Panc1 (cell line): ENCODE data around the gene SKAP1. TPM values are rescaled to one million over a fixed set of nuclear protein-coding genes. Genes with fewer than 3 reads are reported as not detected.

ENCODE experiments used
- ATAC-seq: fragments of 200-7000 bp; cut with Tn5 transposase; 2 replicates; pipeline ENCODE4 v1.9.1; 2020; ENCODE audit warnings: mild to moderate bottlenecking, moderate library complexity
- BruUV-seq: library from RNA; stranded (reverse); fragments of 400-500 nt; replicated peaks from 2 replicates; lab custom pipeline; 2021; lab: Mats Ljungman, UMichigan
- CTCF ChIA-PET: fragments of 300-600 bp; sonication (Branson Sonifier 250); formaldehyde crosslinking; loops from one replicate; lab custom pipeline; 2022; ENCODE audit warnings: antibody characterized with exemption; lab: Charles Lee
- POLR2A ChIA-PET: fragments of 300-600 bp; sonication (Branson Sonifier 250); formaldehyde crosslinking; loops from one replicate; lab custom pipeline; 2022; ENCODE audit warnings: antibody characterized with exemption; lab: Charles Lee
- DNase-seq: peaks from one replicate; pipeline ENCODE4 v3.0.0-alpha.2; 2010; ENCODE audit warnings: low read depth, low spot score
- H3K27ac ChIP-seq: 2 replicates; pipeline ENCODE4 v1.5.1; 2011; ENCODE audit warnings: mild to moderate bottlenecking, low read length, inconsistent platforms
- H3K27me3 ChIP-seq: fragments of 200-500 bp; sonication (Bioruptor generic); 2 replicates; pipeline ENCODE4 v1.6.0; 2014; ENCODE audit warnings: low read length, inconsistent platforms; ENCODE audit not compliant: control insufficient read depth, insufficient read depth
- H3K36me3 ChIP-seq: fragments of 200-500 bp; sonication (Bioruptor generic); 2 replicates; pipeline ENCODE4 v1.5.1; 2014; ENCODE audit warnings: inconsistent platforms, mild to moderate bottlenecking, low read length, moderate library complexity; ENCODE audit not compliant: control insufficient read depth, insufficient read depth
- H3K4me1 ChIP-seq: 2 replicates; pipeline ENCODE4 v1.5.1; 2011; ENCODE audit warnings: inconsistent platforms, mild to moderate bottlenecking, low read length, moderate library complexity; ENCODE audit not compliant: control insufficient read depth, insufficient read depth
- H3K4me3 ChIP-seq, 2 experiments: 2 replicates each; pipeline ENCODE4 v1.5.1; 2011 to 2012; ENCODE audit warnings: low read depth in 2 of 2, low read length in 2 of 2, mild to moderate bottlenecking in 2 of 2, inconsistent platforms in 1 of 2, moderate library complexity in 1 of 2
- H3K9me3 ChIP-seq: fragments of 200-500 bp; sonication (Bioruptor generic); 2 replicates; pipeline ENCODE4 v1.5.1; 2014; ENCODE audit warnings: low read depth, mild to moderate bottlenecking, inconsistent platforms, low read length, moderate library complexity; ENCODE audit not compliant: control insufficient read depth, insufficient read depth
- CTCF ChIP-seq: fragments of 450-650 bp; IDR thresholded peaks from 2 replicates; pipeline ENCODE4 v1.5.1; 2017; ENCODE audit warnings: mild to moderate bottlenecking
- POLR2AphosphoS5 ChIP-seq: IDR thresholded peaks from 2 replicates; pipeline ENCODE4 v1.6.1; 2012; ENCODE audit warnings: mild to moderate bottlenecking, low read depth, low read length, moderate library complexity
- REST ChIP-seq, 2 experiments: IDR thresholded peaks; 2 replicates each; pipeline ENCODE4 v1.6.1; 2011 to 2012; ENCODE audit warnings: low read depth in 2 of 2, control low read depth in 1 of 2, low read length in 1 of 2, mild to moderate bottlenecking in 1 of 2, moderate library complexity in 1 of 2; ENCODE audit not compliant: insufficient read depth in 1 of 2
- SIN3A ChIP-seq: IDR thresholded peaks from 2 replicates; pipeline ENCODE4 v1.6.1; 2012; ENCODE audit warnings: low read depth, mild to moderate bottlenecking, low read length, moderate library complexity, borderline replicate concordance; ENCODE audit not compliant: insufficient read depth
- TCF7L2 ChIP-seq: IDR thresholded peaks from 2 replicates; pipeline ENCODE4 v1.6.1; 2011; ENCODE audit warnings: mild to moderate bottlenecking, low read depth, low read length, inconsistent platforms
- in situ Hi-C: cut with HindIII; loops from 2 replicates; pipeline ENCODE4 v1.10.0; 2016; ENCODE audit warnings: low sequenced_read_pairs, low pct_unique_long_range_greater_than_20kb
- intact Hi-C: fragments of 100-400 bp; cut with micrococcal nuclease; formaldehyde crosslinking; loops from one replicate; pipeline ENCODE4 v1.10.0; 2022; ENCODE audit not compliant: unreplicated experiment
- total RNA-seq: library from RNA; stranded (reverse); gene quantifications from one replicate; pipeline ENCODE4 v1.2.1, GENCODE V29; 2021; ENCODE audit not compliant: unreplicated experiment

SKAP1 gene
- total RNA-seq, 1 experiment from 2014 or later, result 0.90 TPM

GRCh38 chr17:48468299-48468698 is 38.3 kb upstream of the SKAP1 start:
- DNase-seq, result no peak
- BruUV-seq, result no TSS peak
- CTCF ChIA-PET, result no interaction called here
- H3K36me3 ChIP-seq, result no peaks in the 10 kb centered on the region
- H3K27me3 ChIP-seq, result no peaks in the 10 kb centered on the region
- no peak overlapping the region for H3K4me3 ChIP-seq
- peaks cover 16% of the 10 kb centered on the region for H3K4me1 ChIP-seq
- no peak for ATAC-seq
- no peaks in the 10 kb centered on the region for H3K9me3 ChIP-seq
- POLR2A ChIA-PET, result no interaction called here
- TF ChIP-seq REST (IDR thresholded peaks at IDR 0.05; ENCODE audit: insufficient read depth in 1 of 2, low read depth in 2 of 2, low read length in 1 of 2), result no peak
- no peak for TF ChIP-seq TCF7L2
- no peak for TF ChIP-seq SIN3A
- TF ChIP-seq POLR2AphosphoS5, result no peak
- no peak for TF ChIP-seq CTCF
- no peak overlapping the region for H3K27ac ChIP-seq
- intact Hi-C loops, result no loop called here
- in situ Hi-C loops, result no loop called here

- intact Hi-C loops (no loop called here), in situ Hi-C loops (no loop called here)
- POLR2A ChIA-PET, result interaction anchor here (0.6 kb wide), 1 partner anchor 88 kb away, joined by 7 read pairs; no protein-coding TSS in a partner anchor
- H3K27me3 ChIP-seq, result no peaks in the 10 kb centered on the region
- no peak for ATAC-seq
- no peak overlapping the region for H3K27ac ChIP-seq
- no peaks in the 10 kb centered on the region for H3K4me1 ChIP-seq
- H3K9me3 ChIP-seq, result no peaks in the 10 kb centered on the region
- CTCF ChIA-PET, result interaction anchor here (0.6 kb wide), 1 partner anchor 412 kb away, joined by 5 read pairs; no protein-coding TSS in a partner anchor
- BruUV-seq, result no TSS peak
- TF ChIP-seq POLR2AphosphoS5 (no peak), SIN3A (no peak)
- no peak for DNase-seq
- H3K4me3 ChIP-seq, result no peak overlapping the region
- H3K36me3 ChIP-seq, result no peaks in the 10 kb centered on the region
Measured at GRCh38 chr17:48465884-48466283, 35.9 kb upstream of the SKAP1 start.

GRCh38 chr17:48463526-48463925 is 33.5 kb upstream of the SKAP1 start:
- TF ChIP-seq POLR2AphosphoS5 (no peak), SIN3A (no peak), TCF7L2 (no peak), REST (IDR thresholded peaks at IDR 0.05; ENCODE audit: insufficient read depth in 1 of 2, low read depth in 2 of 2, low read length in 1 of 2) (no peak), CTCF (no peak)
- DNase-seq (no peak), ATAC-seq (no peak)
- intact Hi-C loops (no loop called here), in situ Hi-C loops (no loop called here)
- Histone ChIP-seq H3K9me3 (no peaks in the 10 kb centered on the region), H3K4me1 (no peaks in the 10 kb centered on the region), H3K4me3 (no peak overlapping the region), H3K27me3 (no peaks in the 10 kb centered on the region; the same call in 1 of the 2 replicates), H3K27ac (no peak overlapping the region), H3K36me3 (no peaks in the 10 kb centered on the region)
- no TSS peak for BruUV-seq
- POLR2A ChIA-PET, result no interaction called here
- CTCF ChIA-PET, result no interaction called here
